Natural killer cell (primary cell): Measurements from ENCODE around the gene JADE2. TPM values are rescaled to one million over a fixed set of nuclear protein-coding genes. Genes with fewer than 3 reads are reported as not detected.

Source experiments
- ATAC-seq, 3 donors: fragments of 150-1000 bp in 2 of 3; fragments of 200-7000 bp in 1 of 3; cut with Tn5 transposase; 1 replicate in 1 of 3; 2 replicates in 2 of 3; pipeline ENCODE4 v1.10.0; 2021; ENCODE audit warnings: mild to moderate bottlenecking in 2 of 3, moderate library complexity in 2 of 3
- DNase-seq, 2 donors: peaks; one replicate each; pipeline versions ENCODE4 v3.0.0 to v3.0.0-alpha.2; 2013 to 2021; ENCODE audit warnings: mixed read lengths in 1 of 2
- H3K27ac ChIP-seq: one replicate; pipeline ENCODE4 v1.5.1; 2013; ENCODE audit warnings: mild to moderate bottlenecking, low read length
- H3K27me3 ChIP-seq: one replicate; pipeline ENCODE4 v1.6.1; 2013; ENCODE audit warnings: low read length; ENCODE audit not compliant: control insufficient read depth, insufficient read depth
- H3K36me3 ChIP-seq: one replicate; pipeline ENCODE4 v1.6.1; 2013; ENCODE audit warnings: low read length; ENCODE audit not compliant: control insufficient read depth, insufficient read depth
- H3K4me1 ChIP-seq: one replicate; pipeline ENCODE4 v1.6.1; 2013; ENCODE audit warnings: low read length; ENCODE audit not compliant: control insufficient read depth, insufficient read depth
- H3K4me3 ChIP-seq: one replicate; pipeline ENCODE4 v1.5.1; 2013; ENCODE audit warnings: low read length
- H3K9me3 ChIP-seq: one replicate; pipeline ENCODE4 v1.6.1; 2013; ENCODE audit warnings: low read length; ENCODE audit not compliant: control insufficient read depth, insufficient read depth
- H3K27ac Mint-ChIP-seq, 2 donors: one replicate each; pipeline ENCODE4 v1.8.0; 2022; ENCODE audit warnings: mild to moderate bottlenecking in 2 of 2, mixed read lengths in 2 of 2, moderate library complexity in 1 of 2
- H3K27me3 Mint-ChIP-seq, 2 donors: one replicate each; pipeline ENCODE4 v1.8.0; 2022; ENCODE audit warnings: low read depth in 2 of 2, mixed read lengths in 2 of 2
- H3K36me3 Mint-ChIP-seq: one replicate; pipeline ENCODE4 v1.8.0; 2022; ENCODE audit warnings: mixed read lengths
- H3K4me1 Mint-ChIP-seq, 2 donors: one replicate each; pipeline ENCODE4 v1.8.0; 2022; ENCODE audit warnings: mixed read lengths in 2 of 2
- H3K4me3 Mint-ChIP-seq: one replicate; pipeline ENCODE4 v1.8.0; 2022; ENCODE audit warnings: mild to moderate bottlenecking, moderate library complexity, mixed read lengths
- H3K9me3 Mint-ChIP-seq, 2 donors: one replicate each; pipeline ENCODE4 v1.8.0; 2022; ENCODE audit warnings: mixed read lengths in 2 of 2
- CTCF ChIP-seq: fragments of 200-600 bp; IDR thresholded peaks from one replicate; pipeline ENCODE4 v1.8.0; 2022; ENCODE audit warnings: antibody characterized with exemption
- WGBS: methylation state at CpG from one replicate; pipeline ENCODE4 v1.1.7; 2013; ENCODE audit warnings: missing lambda C conversion rate; ENCODE audit not compliant: insufficient coverage; 5-methylcytosine and 5-hydroxymethylcytosine counted together
- intact Hi-C: fragments of 100-400 bp; cut with micrococcal nuclease; formaldehyde crosslinking; loops from one replicate; pipeline ENCODE4 v1.14.2; 2022
- total RNA-seq, 4 donors: library from RNA; stranded (reverse); fragments of 120-200 nt in 1 of 4; gene quantifications; one replicate each; pipeline versions ENCODE4 v1.2.3 to v1.2.4, GENCODE V29; 2013 to 2022

Gene JADE2
- total RNA-seq, 3 donors from 2014 or later (not counting 1 experiment from before 2014, with no cell fraction given) = 130 to 174 (median 173) TPM

- H3K4me1 ChIP-seq = peaks cover 66% of the 10 kb centered on the region
- no peak for ATAC-seq
- WGBS = 54% methylated on average over 14 of the region's 14 CpGs
These were observed 2.5 kb downstream of the JADE2 start for GRCh38 chr5:134527961-134528424.

GRCh38 chr5:134528556-134528955 lies 3.1 kb downstream of the JADE2 start:
- Histone ChIP-seq H3K4me1 (peaks cover 71% of the 10 kb centered on the region), H3K4me3 (no peak overlapping the region), H3K9me3 (no peaks in the 10 kb centered on the region), H3K27me3 (no peaks in the 10 kb centered on the region), H3K36me3 (no peaks in the 10 kb centered on the region), H3K27ac (no peak overlapping the region)
- peak overlapping the region; percentile 92 to 96 for H3K27ac Mint-ChIP-seq
- no peak for TF ChIP-seq CTCF
- H3K4me3 Mint-ChIP-seq = peak overlapping the region; percentile 96
- H3K4me1 Mint-ChIP-seq = peaks cover 43 to 75% of the 10 kb centered on the region in 2 donors
- ATAC-seq = no peak
- no peaks in the 10 kb centered on the region for H3K36me3 Mint-ChIP-seq
- no peak for DNase-seq
- no peaks in the 10 kb centered on the region for H3K27me3 Mint-ChIP-seq
- 76% methylated on average over 4 of the region's 4 CpGs for WGBS
- no peaks in the 10 kb centered on the region for H3K9me3 Mint-ChIP-seq
- intact Hi-C loops = loop anchor here (10.0 kb wide), 2 partner anchors 304 to 376 kb away; partner anchors contain the start of genes PCBD2 and PPP2CA

More at GRCh38 chr5:134527961-134528424, 2.5 kb downstream of the JADE2 start:
- Histone ChIP-seq H3K27ac (peak overlapping the region; percentile 41), H3K36me3 (no peaks in the 10 kb centered on the region), H3K9me3 (no peaks in the 10 kb centered on the region), H3K27me3 (no peaks in the 10 kb centered on the region), H3K4me3 (peak overlapping the region; percentile 75)
- Mint-ChIP-seq H3K4me3 (peak overlapping the region; percentile 96), H3K4me1 (peaks cover 43 to 76% of the 10 kb centered on the region in 2 donors), H3K36me3 (no peaks in the 10 kb centered on the region), H3K27ac (peak overlapping the region; percentile 92 to 96), H3K27me3 (no peaks in the 10 kb centered on the region), H3K9me3 (no peaks in the 10 kb centered on the region)
- intact Hi-C loops = loop anchor here (2.0 to 10.0 kb wide), 4 partner anchors 49 to 377 kb away; partner anchors contain the start of genes PCBD2, PPP2CA and UBE2B
- no peak for TF ChIP-seq CTCF
- DNase-seq = no peak

- Histone ChIP-seq H3K27me3 (no peaks in the 10 kb centered on the region), H3K4me1 (peaks cover 72% of the 10 kb centered on the region), H3K36me3 (peaks cover 5% of the 10 kb centered on the region), H3K9me3 (no peaks in the 10 kb centered on the region), H3K27ac (no peak overlapping the region), H3K4me3 (no peak overlapping the region)
- intact Hi-C loops = loop anchor here (10.0 kb wide), 2 partner anchors 305 to 375 kb away; partner anchors contain the start of genes PCBD2 and PPP2CA
- 89% methylated on average over 6 of the region's 6 CpGs for WGBS
- TF ChIP-seq CTCF = no peak
- peaks cover 51 to 79% of the 10 kb centered on the region in 2 donors for H3K4me1 Mint-ChIP-seq
- no peaks in the 10 kb centered on the region for H3K9me3 Mint-ChIP-seq
- ATAC-seq (no peak), DNase-seq (no peak)
- no peaks in the 10 kb centered on the region for H3K36me3 Mint-ChIP-seq
- H3K4me3 Mint-ChIP-seq = no peak overlapping the region
- peak overlapping the region; percentile 82 to 92 for H3K27ac Mint-ChIP-seq
- no peaks in the 10 kb centered on the region for H3K27me3 Mint-ChIP-seq
These were observed 4.0 kb downstream of the JADE2 start for GRCh38 chr5:134529460-134529859.
